Mucosa of gallbladder (tissue), 1 donor: ENCODE results near the gene NEURL1. TPM values are rescaled to one million over a fixed set of nuclear protein-coding genes. Genes with fewer than 3 reads are reported as not detected.
A peak's percentile ranks its signal among the peaks of the same experiment; 100 is the strongest.

Experiments
- DNase-seq: peaks from one replicate; pipeline ENCODE4 v3.0.0-alpha.2; 2020; ENCODE audit warnings: low spot score
- total RNA-seq: library from RNA; stranded (reverse); gene quantifications from one replicate; pipeline ENCODE4 v1.2.1, GENCODE V29; 2021
- donor health status: DM: no; HTN: no; CAD: no.

The NEURL1 gene
- total RNA-seq, 1 donor from 2014 or later, result 4.9 TPM

DNA sequence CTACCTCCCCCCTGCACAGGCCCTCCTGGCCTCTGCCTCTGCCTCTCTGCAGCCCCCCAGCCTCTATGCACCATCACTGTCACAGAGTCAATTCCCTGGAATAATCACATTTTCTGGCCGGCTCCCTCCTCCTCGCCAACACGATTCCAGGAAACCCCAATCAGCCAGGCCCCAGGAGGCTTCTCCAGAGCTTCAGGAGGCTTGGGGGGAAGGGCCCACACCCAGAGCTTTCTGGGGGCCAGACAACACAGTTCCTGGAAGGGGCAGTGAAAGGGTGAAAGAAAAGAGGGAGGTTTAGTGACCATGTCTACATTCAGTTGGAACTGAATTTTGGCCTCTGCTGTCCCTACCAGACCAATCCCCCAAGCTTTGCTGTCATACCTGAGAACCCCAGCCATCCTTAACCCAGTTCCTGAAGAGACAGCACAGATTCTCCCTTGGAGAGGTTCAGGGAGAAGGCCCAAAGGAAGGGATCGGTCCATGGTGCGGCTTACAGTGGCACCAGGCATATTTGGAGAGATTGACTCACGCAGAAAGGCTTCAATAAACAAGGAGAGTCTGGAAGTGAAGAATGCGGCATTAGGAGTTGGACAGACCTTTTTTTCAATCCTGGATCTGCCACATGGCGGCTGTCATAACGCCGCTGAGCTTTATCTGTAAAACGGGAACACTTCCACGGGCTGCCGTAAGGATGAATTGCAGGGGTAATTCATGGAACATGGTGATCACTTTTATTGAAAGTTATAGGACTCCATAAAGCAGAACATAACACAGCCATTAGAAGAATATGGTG, 89.0 kb downstream of the NEURL1 start:
- DNase-seq, result no peak

- DNase-seq, result no peak
These were observed 90.3 kb downstream of the NEURL1 start for GRCh38 chr10:103583871-103584215.

DNA sequence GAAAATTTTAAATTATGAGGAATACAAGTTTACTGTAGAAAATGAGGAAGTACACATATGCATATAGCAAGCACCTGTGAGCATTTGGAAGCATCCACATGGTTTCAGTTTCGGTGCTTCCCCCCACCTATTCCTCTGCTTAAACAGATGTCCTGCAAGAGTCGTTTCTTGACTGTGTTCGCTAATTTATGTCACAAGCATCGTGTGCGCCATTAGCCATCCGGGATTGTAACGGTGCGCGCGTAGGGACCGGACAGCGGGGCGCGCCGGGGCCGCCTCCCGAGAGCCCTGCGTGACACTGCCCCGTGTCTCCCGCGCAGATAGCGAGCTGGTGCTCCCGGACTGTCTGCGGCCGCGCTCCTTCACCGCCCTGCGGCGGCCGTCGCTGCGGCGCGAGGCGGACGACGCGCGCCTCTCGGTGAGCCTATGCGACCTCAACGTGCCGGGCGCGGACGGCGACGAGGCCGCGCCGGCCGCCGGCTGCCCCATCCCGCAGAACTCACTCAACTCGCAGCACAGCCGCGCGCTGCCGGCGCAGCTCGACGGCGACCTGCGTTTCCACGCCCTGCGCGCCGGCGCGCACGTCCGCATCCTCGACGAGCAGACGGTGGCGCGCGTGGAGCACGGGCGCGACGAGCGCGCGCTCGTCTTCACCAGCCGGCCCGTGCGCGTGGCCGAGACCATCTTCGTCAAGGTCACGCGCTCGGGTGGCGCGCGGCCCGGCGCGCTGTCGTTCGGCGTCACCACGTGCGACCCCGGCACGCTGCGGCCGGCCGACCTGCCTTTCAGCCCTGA, 90.9 kb downstream of the NEURL1 start:
- no peak for DNase-seq

DNA sequence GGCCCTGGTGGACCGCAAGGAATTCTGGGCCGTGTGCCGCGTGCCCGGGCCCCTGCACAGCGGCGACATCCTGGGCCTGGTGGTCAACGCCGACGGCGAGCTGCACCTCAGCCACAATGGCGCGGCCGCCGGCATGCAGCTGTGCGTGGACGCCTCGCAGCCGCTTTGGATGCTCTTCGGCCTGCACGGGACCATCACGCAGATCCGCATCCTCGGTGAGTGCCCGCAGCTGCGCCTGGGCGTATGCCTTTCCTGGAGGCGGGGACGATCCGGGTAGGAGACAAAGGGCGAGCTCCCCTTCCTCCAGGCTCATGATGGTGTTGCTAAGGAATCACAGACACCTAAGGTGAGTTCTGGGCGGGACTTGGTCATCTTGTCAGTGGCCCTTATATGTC, 91.5 kb downstream of the NEURL1 start:
- no peak for DNase-seq

GRCh38 chr10:103587073-103587472, 93.6 kb downstream of the NEURL1 start:
- DNase-seq, result no peak

GRCh38 chr10:103589074-103589630, 95.6 kb downstream of the NEURL1 start:
- DNase-seq, result no peak

GRCh38 chr10:103590060-103590459, 96.6 kb downstream of the NEURL1 start:
- no peak for DNase-seq

DNA sequence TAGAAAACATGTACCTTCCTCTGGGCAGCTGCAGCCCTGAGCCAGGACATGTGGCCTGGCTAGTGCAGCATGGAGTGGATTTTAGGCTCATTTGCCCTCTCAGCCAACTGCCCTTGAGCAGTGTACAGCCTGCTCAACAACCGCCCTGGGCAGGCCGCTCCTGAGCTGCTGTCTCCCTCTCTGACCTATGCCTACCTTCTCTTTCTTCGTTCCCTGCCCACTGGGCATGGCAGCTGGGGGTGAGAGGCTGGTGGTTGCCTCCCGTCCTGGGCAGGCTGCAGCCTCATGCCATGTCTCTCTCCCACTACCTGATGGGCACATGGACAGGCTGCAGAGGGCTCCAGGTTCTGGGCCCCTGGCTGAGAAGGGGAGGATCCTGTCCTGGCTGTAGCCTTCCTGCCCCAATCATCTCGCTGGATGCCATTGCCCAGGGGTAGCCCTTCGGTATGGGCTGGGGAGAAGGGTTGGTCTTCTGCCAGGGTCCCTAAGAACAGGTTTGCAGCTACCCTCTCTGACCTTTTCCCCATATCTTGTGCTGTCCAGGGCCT, 97.3 kb downstream of the NEURL1 start:
- DNase-seq, result no peak

- no peak for DNase-seq
These were observed 98.9 kb downstream of the NEURL1 start for GRCh38 chr10:103592186-103593021.

- no peak for DNase-seq
These were observed 99.6 kb downstream of the NEURL1 start for GRCh38 chr10:103593022-103593570.

- no peak for DNase-seq
These were observed 102.6 kb downstream of the NEURL1 start for GRCh38 chr10:103595933-103596726.

GRCh38 chr10:103597003-103597402, 103.5 kb downstream of the NEURL1 start:
- no peak for DNase-seq

GRCh38 chr10:103598654-103599115, 105.2 kb downstream of the NEURL1 start:
- peak; percentile 64 for DNase-seq

- no peak for DNase-seq
These were observed 105.7 kb downstream of the NEURL1 start for GRCh38 chr10:103599211-103599610.

DNA sequence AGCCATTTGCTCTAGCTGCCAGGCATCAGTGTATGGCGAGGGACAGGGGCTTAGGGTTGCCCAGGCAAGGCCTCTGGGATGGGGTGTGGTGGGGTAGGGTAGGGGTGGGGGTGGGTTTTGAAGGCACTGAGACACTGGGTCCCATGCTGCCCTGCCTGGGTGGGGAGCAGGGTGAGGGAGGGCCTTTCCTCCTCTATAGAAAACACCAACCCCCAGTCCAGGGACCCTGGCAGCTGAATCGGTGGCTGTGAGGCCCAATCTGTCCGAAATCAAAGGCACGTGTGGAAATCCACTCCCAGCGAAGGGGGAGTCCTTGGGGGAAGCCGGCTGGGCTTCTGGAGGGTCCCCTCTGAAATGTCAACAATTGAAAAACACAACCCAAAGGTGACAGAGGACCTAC, 106.4 kb downstream of the NEURL1 start:
- DNase-seq, result no peak

DNA sequence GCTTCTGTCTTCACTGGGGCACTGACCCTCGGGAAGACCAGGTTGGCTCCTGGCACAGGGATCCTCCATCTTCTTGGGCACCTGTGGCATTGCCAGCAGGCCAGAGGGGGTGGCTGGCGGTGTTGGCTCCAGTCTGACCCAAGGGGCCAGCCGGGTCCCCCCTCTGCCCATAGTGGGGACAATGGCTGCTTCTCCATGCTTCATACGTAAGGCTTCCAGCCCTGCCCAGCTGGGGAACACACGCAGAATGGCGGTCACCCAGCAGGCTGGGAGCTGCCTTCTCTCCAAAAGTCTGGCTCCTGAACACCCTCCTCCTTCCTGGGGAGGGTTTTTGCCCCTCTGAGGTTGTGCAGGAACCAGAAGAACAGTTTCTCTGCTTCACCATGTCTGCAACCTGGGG, 106.8 kb downstream of the NEURL1 start:
- DNase-seq, result no peak

GRCh38 chr10:103600956-103601569, 107.6 kb downstream of the NEURL1 start:
- no peak for DNase-seq

- DNase-seq, result no peak
These were observed 108.7 kb downstream of the NEURL1 start for GRCh38 chr10:103602028-103602851.

DNA sequence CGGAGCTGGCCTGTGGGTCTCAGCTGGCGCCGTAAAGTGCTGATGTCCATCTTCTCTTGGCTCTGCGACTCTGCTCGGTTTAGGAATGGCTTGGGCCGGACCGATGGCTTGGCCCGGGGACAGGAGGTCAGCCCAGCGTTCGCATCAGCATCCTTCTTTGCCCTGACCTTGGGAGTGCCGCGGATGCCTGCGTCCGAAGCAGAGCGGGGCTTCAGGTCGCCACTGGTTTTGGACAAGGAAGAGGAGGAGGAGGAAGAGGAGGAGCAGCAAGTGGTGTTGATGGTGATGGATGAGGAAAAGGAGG, 109.3 kb downstream of the NEURL1 start:
- no peak for DNase-seq
